Kidney (tissue), 14 donors: ENCODE results near the gene ADORA2A. TPM values are rescaled to one million over a fixed set of nuclear protein-coding genes. Genes with fewer than 3 reads are reported as not detected.
A peak's percentile ranks its signal among the peaks of the same experiment; 100 is the strongest.

Experiments used
- DNase-seq, 5 donors: peaks; one replicate each; pipeline ENCODE4 v3.0.0-alpha.2; 2013 to 2020
- FAIRE-seq: peaks from 2 replicates; lab custom pipeline; 2012; peaks lifted over from hg19 to GRCh38; lab: Jason Lieb, UNC
- H3K27ac ChIP-seq, 2 donors: one replicate each; pipeline ENCODE4 v1.7.0; 2013; ENCODE audit warnings: low read depth in 2 of 2, low read length in 2 of 2, inconsistent platforms in 1 of 2
- H3K27me3 ChIP-seq: one replicate; pipeline ENCODE4 v1.7.1; 2013; ENCODE audit warnings: low read length, inconsistent platforms; ENCODE audit not compliant: control insufficient read depth, insufficient read depth
- H3K36me3 ChIP-seq, 3 donors: one replicate each; pipeline versions ENCODE4 v1.7.0 to v1.7.1; 2013; ENCODE audit warnings: low read length in 3 of 3, control low read depth in 1 of 3, inconsistent platforms in 1 of 3; ENCODE audit not compliant: insufficient read depth in 3 of 3, control insufficient read depth in 2 of 3
- H3K4me1 ChIP-seq, 3 donors: one replicate each; pipeline versions ENCODE4 v1.7.0 to v1.7.1; 2013; ENCODE audit warnings: low read length in 3 of 3, inconsistent platforms in 1 of 3, low read depth in 1 of 3; ENCODE audit not compliant: control insufficient read depth in 2 of 3, insufficient read depth in 2 of 3
- H3K4me3 ChIP-seq, 3 donors: one replicate each; pipeline versions ENCODE4 v1.7.0 to v1.8.1; 2013; ENCODE audit warnings: low read length in 3 of 3, control low read depth in 1 of 3, inconsistent platforms in 1 of 3
- H3K9ac ChIP-seq, 3 donors: one replicate each; pipeline versions ENCODE4 v1.7.0 to v1.7.1; 2013; ENCODE audit warnings: low read length in 3 of 3, control low read depth in 1 of 3, inconsistent platforms in 1 of 3
- H3K9me3 ChIP-seq, 3 donors: one replicate each; pipeline versions ENCODE4 v1.7.0 to v1.7.1; 2013; ENCODE audit warnings: low read length in 3 of 3, control low read depth in 1 of 3, inconsistent platforms in 1 of 3; ENCODE audit not compliant: control insufficient read depth in 2 of 3, insufficient read depth in 1 of 3
- CTCF ChIP-seq: IDR thresholded peaks from 3 replicates; pipeline ENCODE4 v1.5.1; 2012; ENCODE audit warnings: mild to moderate bottlenecking, moderate library complexity, borderline replicate concordance; ENCODE audit not compliant: insufficient read depth; ENCODE audit errors: extremely low read depth
- intact Hi-C: fragments of 100-400 bp; cut with DNase I; formaldehyde crosslinking; loops from one replicate; pipeline ENCODE4 v1.11.1; 2022
- polyA plus RNA-seq: library from polyadenylated mRNA; stranded (reverse); fragments of 350-450 nt; fragmentation: Illumina TruSeq; extraction: RNeasy Lipid Tissue Mini Kit (QIAGEN cat#74804); gene quantifications from one replicate; pipeline ENCODE4 v1.2.3, GENCODE V29; 2014; ENCODE audit warnings: low read depth, low replicate concordance; ENCODE audit not compliant: insufficient read depth
- total RNA-seq: library from RNA; stranded (reverse); fragmentation: NEBNext Ultra II Directional; extraction: Animal tissue kit (Norgen Biotek cat#: 25700); gene quantifications from one replicate; pipeline ENCODE4 v1.2.1, GENCODE V29; 2021
- donor health status: control.
- donor health status: control.
- donor health status: control.
- donor health status: control.
- donor health status: control.
- donor health status: DM: yes; HTN: yes; CAD: no.
- donor health status: Normal renal cell carcinoma (clear cell type).

The ADORA2A gene
- total and polyA plus RNA-seq, 2 donors from 2014 or later: 6.1 to 6.9 TPM

GRCh38 chr22:24416095-24416494 is 11.3 kb upstream of the ADORA2A start:
- Histone ChIP-seq H3K27me3 (no peaks in the 10 kb centered on the region), H3K4me1 (peaks cover 0 to 10% (median 5%) of the 10 kb centered on the region in 3 donors), H3K36me3 (peaks cover 0 to 11% (median 4%) of the 10 kb centered on the region in 3 donors), H3K4me3 (no peak overlapping the region), H3K9ac (no peak overlapping the region), H3K27ac (no peak overlapping the region), H3K9me3 (no peaks in the 10 kb centered on the region)
- FAIRE-seq (no peak), DNase-seq (peak in 1 of 5 donors; percentile 39)
- intact Hi-C loops: no loop called here
- TF ChIP-seq CTCF: no peak

- peaks cover 0 to 11% (median 4%) of the 10 kb centered on the region in 3 donors for H3K36me3 ChIP-seq
- TF ChIP-seq CTCF: no peak
- FAIRE-seq (no peak), DNase-seq (peak in 1 of 5 donors; percentile 60)
- intact Hi-C loops: no loop called here
- H3K4me1 ChIP-seq: peaks cover 0 to 11% (median 5%) of the 10 kb centered on the region in 3 donors
- H3K27me3 ChIP-seq: no peaks in the 10 kb centered on the region
- no peak overlapping the region for H3K4me3 ChIP-seq
- H3K9me3 ChIP-seq: no peaks in the 10 kb centered on the region
- H3K27ac ChIP-seq: no peak overlapping the region
- no peak overlapping the region for H3K9ac ChIP-seq
These were observed 10.8 kb upstream of the ADORA2A start for GRCh38 chr22:24416611-24417010.

GRCh38 chr22:24417200-24417599 is 10.2 kb upstream of the ADORA2A start:
- Histone ChIP-seq H3K4me1 (peaks cover 0 to 11% (median 5%) of the 10 kb centered on the region in 3 donors), H3K4me3 (no peak overlapping the region), H3K27ac (no peak overlapping the region), H3K27me3 (no peaks in the 10 kb centered on the region), H3K9ac (no peak overlapping the region), H3K36me3 (peaks cover 0 to 11% (median 4%) of the 10 kb centered on the region in 3 donors), H3K9me3 (no peaks in the 10 kb centered on the region)
- DNase-seq: peak in 1 of 5 donors; percentile 66
- intact Hi-C loops: no loop called here
- TF ChIP-seq CTCF: no peak
- FAIRE-seq: no peak
